ENCODE results near the gene IL36G.

IL36G gene

GRCh38 chr2:113034016-113034415 is 56.2 kb downstream of the IL36G start:
- CTCF ChIA-PET = no interaction called here
- H3K27ac ChIP-seq = no peak overlapping the region
- TF ChIP-seq, protein P1, sequence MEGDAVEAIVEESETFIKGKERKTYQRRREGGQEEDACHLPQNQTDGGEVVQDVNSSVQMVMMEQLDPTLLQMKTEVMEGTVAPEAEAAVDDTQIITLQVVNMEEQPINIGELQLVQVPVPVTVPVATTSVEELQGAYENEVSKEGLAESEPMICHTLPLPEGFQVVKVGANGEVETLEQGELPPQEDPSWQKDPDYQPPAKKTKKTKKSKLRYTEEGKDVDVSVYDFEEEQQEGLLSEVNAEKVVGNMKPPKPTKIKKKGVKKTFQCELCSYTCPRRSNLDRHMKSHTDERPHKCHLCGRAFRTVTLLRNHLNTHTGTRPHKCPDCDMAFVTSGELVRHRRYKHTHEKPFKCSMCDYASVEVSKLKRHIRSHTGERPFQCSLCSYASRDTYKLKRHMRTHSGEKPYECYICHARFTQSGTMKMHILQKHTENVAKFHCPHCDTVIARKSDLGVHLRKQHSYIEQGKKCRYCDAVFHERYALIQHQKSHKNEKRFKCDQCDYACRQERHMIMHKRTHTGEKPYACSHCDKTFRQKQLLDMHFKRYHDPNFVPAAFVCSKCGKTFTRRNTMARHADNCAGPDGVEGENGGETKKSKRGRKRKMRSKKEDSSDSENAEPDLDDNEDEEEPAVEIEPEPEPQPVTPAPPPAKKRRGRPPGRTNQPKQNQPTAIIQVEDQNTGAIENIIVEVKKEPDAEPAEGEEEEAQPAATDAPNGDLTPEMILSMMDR (conservative IDR thresholded peaks at IDR 0.05; ENCODE audit: low read depth) = no peak
- no peak for DNase-seq (ENCODE audit: low spot score)
- POLR2A ChIA-PET (ENCODE audit: low non-redundant PET) = no interaction called here
